ENCODE data around the gene CYP24A1.

The CYP24A1 gene

DNA sequence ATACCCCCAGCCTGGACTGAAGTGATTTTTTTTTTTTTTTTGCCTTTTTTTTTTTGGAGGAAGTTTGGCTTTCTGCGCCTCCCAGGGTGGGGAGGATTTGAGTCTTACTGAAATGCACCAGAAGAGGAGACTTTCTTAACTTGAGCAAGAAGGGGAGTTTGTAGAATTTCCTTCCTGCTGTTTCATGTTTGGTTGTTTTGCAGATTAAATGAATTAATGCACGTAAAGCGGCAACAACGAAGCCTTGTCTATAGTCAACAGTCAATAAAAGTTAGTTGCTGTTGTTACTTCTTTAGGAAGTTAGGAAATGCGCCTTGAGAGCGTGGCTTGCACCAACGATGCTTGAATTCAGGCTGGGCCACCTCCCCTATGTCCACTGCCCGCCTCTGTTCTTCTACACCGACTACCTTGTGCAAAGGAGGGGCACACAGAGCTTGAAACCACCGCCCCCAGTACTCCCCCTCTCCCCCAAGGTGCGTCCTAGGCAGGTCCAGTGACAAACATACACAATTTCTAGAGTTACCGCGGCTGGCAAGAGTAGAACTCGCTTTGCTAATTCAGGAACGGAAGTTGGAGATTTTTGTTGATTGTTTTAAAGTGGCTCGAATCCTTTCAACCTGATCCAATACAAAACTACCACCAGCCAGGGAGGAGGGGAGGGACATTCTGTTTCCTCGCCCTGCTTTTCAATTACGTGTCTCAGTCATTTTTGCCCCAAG lies 830 bp upstream of the CYP24A1 start:
- DNase-seq = no peak

- no peak for DNase-seq
Measured at GRCh38 chr20:54172856-54173652, 732 bp downstream of the CYP24A1 start.

GRCh38 chr20:54172532-54172855 lies 1.3 kb downstream of the CYP24A1 start:
- no peak for DNase-seq

DNA sequence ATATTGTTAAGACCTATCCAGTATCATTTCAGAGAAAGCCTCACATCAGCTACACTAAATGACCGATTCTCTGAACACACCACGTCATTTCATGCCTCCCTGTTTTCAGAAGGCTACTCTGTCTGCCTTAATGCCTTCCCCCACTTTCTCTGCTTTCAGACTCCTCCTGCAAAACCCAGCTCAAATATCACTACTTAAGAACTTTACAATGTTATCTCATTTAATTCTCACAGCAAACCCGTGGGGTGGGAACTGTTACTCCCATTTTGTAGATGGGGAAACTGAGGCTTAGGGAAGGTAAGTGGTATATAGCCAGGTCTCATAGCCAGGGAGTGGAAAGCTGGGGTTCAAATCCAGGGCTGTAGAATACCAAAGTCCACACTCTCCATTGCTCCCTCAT lies 2.8 kb downstream of the CYP24A1 start:
- no peak for DNase-seq

- no peak for DNase-seq
Measured at GRCh38 chr20:54170026-54170471, 3.7 kb downstream of the CYP24A1 start.

- DNase-seq = no peak
Measured at GRCh38 chr20:54168961-54169862, 4.6 kb downstream of the CYP24A1 start.

DNA sequence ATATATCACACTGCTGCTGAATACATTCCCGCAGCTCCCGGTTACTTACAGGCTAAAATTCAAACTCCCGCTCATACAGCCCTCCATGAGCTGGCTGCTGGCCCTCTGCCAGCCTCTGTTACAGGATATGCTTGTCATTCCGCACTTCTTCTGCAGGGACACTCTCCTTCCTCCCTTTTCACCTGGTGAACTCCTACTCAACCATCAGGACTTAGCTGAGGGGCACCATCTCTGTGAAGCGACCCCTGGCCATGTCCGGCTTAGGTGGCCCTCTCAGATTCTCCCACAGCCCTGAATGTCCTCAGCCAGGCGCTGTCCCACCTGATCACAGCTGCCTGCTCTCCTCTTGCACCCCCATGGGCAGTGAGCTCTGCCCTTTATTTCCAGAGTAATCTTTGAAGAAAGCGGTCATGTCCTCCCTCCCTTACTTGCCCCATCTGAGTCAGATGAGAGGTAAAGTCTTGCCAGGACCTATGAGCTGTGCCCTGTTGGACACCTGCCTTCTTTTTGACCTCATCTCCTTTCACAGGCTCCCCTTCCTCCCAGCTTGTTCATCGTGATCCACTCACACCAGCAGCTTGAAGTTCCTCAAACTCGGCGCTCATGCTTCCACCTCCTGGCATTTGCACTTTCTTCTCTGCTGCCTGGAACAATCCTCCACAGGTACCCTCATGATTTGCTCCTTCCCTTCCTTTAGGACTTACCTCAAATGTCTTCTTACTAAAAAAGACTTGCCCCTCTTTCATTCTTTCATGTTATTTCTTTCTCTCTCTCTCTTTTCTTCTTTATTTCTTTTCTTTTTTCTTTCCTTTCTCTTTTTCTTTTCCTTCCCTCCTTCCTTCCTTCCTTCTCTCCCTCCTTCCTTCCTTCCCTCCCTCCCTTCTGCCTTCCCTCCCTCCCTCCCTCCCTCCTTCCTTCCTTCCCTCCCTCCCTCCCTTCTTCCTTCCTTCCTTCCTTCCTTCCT lies 5.6 kb downstream of the CYP24A1 start:
- DNase-seq = no peak

DNA sequence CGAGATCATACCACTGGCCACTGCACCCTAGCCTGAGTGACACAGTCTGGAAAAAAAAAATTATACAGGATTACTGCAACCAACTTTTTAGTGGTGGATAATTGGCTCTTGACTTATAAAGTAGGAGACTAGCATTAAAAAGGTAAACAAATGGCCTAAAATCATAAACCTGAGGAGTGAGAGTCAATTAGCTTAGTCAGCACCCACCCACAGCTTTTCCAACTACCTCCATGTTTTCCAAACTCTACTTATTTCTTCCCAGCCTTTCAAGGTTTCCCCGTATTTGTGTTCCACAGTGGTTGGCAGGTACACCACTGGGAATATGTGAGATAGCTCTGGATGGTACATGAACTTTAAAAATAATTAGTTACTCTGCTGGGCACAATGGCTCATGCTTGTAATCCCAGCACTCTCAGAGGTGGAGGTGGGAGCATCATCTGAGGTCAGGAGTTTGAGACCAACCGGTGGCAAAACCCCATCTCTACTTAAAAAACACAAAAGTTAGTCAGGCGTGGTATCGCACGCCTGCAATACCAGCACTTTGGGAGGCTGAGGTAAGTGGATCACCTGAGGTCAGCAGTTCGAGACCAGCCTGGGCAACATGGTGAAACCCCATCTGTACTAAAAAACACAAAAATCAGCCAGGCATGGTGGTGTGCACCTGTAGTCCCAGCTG lies 6.7 kb downstream of the CYP24A1 start:
- no peak for DNase-seq

DNA sequence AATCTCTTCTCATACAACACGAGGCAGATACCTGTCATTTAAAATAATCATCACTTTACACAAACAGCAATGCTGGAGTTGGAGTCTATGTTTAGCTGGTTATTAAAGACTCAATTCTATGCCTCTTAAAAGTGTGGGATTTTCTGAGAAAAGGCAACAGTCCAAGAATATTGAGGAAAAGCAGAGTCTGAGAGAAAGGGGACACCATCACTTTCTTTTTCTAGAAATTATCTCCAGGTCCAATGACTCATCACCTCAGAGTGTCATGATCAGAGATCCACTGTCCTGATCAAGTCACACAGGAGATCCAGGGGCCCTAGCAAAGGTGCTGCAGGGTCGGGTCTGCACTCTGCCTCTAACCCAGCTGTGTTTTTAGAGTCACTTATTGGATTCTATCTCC lies 8.0 kb downstream of the CYP24A1 start:
- DNase-seq = no peak

GRCh38 chr20:54165014-54165413 lies 8.8 kb downstream of the CYP24A1 start:
- DNase-seq = no peak

DNA sequence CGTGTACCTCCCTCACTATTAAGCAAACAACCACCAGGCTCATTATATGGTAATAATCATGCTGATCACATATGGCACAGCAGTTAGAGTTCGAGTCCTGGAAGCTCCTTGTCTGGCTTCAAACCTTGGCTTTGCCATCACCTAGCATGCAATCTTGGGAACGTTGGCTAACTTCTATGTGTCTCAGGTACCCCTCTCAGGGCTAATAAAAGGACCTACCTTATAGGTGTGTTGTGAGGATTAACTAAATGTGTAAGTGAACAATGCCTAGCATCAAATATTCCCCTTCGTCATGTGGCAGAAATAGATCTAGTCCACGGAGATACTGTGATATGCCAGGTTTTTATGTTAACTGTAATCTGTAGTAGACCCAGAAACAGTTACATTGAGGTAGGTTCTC lies 10.4 kb downstream of the CYP24A1 start:
- no peak for DNase-seq

- peak in 1 of 51 donors; percentile 4 for DNase-seq
Measured at GRCh38 chr20:54162378-54163009, 11.3 kb downstream of the CYP24A1 start.

- no peak for DNase-seq
Measured at GRCh38 chr20:54161821-54162149, 12.0 kb downstream of the CYP24A1 start.

DNA sequence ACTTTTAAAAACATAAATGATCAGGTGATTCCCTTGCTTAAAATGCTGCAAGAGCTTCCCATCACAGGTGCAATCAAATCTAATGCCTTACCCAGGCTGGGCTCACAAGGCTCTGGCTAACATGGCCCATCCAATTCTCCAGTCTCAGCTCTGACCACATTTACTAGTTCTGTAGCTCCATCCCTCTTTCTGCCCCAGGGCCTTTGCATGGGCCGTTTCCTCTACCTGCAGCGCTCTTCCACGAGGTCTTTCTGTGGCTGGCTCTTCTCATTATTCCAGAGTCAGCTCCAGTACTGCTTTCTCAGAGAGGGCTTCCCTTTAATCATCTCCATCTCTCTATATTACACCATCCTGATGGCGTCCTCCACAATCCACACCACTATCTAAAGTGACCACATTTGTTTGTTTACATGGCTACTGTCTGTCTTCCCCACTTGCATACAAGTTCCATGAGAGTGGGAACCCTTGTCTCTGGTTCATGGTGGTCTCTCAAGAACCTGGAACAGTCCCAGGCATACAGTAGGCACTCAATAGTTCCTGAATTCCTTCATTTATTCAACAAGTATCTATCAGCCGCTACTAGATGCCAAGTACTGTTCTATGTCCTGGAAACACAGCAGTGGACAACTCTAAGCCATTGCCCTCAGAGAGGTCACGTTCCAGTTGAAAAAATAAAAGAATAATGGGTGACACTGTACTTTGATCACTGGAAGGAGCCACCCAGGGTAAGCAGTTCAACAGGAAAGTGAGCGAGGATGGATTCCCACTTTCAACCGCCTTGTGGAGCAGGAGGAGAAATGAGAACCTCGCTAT lies 12.6 kb downstream of the CYP24A1 start:
- DNase-seq = no peak

- DNase-seq = no peak
Measured at GRCh38 chr20:54160065-54161007, 13.4 kb downstream of the CYP24A1 start.

GRCh38 chr20:54158856-54159418 lies 14.8 kb downstream of the CYP24A1 start:
- no peak for DNase-seq

GRCh38 chr20:54158226-54158625 lies 15.6 kb downstream of the CYP24A1 start:
- DNase-seq = no peak

Data from hypothalamus (tissue), 51 donors.